CD4-positive, alpha-beta T cell treated with Interleukin-6 for 4 hours (primary cell): ENCODE measurements around the gene C12orf57.

ENCODE experiments used
- DNase-seq: peaks from one replicate; pipeline ENCODE4 v3.0.0-alpha.2; 2020; ENCODE audit warnings: mixed read lengths

Gene C12orf57

DNA sequence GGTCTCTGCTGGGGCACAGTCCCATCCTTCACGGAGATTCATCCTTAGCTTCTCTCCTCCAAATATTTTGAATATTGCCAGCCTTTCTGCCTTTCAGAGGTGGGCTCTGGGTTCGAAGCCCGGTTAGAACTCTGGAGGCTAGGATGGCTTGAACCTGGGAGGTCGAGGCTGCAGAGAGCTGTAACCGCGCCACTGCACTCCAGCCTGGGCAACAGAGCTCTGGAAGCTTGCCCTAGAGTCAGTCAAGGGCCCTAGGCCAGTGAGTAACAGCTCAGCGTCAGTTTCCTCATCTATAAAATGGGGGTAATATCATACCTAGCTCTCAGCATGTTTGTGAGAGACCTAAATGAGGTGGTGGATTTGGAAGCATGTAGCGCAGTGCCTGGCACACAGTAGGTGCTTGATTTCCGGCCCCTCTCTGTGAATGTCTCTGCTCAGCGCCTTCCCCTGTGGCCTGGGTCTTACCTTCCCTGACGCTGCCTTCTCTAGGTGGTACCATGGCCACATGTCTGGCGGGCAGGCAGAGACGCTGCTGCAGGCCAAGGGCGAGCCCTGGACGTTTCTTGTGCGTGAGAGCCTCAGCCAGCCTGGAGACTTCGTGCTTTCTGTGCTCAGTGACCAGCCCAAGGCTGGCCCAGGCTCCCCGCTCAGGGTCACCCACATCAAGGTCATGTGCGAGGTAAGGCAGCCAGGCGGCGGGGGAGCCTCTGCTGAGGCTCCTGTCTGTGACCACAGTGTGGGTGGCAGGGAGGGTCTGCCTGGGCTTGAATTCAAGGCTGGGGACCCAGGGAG, 10.7 kb downstream of the C12orf57 start:
- no peak for DNase-seq

DNA sequence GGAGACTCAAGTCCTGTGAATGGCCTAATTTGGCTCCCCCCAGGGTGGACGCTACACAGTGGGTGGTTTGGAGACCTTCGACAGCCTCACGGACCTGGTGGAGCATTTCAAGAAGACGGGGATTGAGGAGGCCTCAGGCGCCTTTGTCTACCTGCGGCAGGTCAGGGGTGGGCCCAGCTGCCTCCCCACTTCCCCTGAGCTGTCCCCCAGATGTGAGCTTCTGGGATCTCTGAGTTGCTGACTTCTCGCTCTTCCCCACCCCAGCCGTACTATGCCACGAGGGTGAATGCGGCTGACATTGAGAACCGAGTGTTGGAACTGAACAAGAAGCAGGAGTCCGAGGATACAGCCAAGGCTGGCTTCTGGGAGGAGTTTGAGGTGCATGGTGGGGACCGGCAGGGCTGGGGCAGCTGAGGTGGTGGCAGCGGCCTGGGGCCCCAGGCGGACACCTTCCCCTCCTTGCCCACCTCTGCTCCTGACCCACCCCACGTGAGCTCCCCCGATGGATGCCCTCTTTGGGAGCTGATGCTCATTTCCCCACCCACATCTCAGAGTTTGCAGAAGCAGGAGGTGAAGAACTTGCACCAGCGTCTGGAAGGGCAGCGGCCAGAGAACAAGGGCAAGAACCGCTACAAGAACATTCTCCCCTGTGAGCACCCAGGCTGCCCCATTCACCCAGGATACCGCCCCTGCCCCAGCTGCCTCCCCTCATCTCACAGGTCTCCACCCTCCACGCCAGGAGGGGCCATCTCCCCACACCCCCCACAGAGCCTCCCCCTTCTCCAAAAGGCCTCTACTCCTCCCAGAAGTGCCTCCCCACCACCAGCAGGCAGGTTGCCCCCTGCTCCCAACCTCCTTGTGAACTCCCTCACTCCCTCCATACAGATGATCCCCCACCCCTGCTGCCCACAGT, 11.5 kb downstream of the C12orf57 start:
- DNase-seq, result no peak

DNA sequence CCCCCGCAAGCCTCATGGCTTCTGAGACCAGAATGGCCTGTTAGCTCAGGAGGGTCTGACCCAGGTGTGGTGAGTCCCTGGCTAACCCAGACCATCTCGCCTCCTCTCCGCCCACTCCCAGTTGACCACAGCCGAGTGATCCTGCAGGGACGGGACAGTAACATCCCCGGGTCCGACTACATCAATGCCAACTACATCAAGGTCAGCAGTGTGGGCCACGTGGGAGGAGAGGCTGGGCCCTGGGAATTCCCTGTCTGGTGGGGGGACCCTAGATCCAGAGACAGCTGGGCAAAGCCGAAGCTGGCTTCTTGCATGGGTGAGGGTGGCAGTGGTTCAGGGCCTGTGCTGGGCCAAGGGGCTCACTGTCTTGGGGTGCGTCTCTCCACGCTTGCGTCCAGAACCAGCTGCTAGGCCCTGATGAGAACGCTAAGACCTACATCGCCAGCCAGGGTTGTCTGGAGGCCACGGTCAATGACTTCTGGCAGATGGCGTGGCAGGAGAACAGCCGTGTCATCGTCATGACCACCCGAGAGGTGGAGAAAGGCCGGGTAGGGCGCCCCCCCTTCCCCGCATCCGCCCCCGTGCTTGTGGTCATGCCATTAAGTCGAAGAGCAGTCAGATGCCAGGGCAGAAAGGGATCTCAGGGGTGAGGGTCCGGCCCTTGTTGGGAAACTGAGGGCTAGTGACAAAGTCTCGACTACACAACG, 12.4 kb downstream of the C12orf57 start:
- DNase-seq, result no peak

DNA sequence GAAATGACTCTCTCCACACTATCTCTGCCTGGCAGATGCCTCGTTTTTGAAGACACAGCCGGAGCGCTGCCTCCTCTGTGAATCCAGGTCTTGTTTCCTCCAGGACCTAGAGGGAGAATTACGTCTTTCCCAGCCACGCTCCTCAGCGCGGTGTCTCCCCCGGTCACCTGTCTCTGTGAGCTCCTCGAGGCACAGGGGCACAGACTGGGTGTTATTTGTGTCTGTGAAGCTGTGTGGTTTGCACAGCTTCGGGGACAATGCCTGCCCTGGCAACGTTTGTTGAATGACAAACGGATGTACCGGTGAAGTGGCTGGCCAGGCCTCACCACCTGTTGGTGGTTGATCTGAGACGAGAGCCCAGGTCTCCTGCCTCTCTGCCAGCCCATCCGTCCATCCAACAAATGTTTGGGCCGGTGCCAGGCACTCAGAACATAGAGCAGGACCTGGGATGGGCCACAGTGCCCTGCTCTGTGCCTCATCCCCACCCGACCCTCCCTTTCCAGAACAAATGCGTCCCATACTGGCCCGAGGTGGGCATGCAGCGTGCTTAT, 13.4 kb downstream of the C12orf57 start:
- DNase-seq, result peak; percentile 37

DNA sequence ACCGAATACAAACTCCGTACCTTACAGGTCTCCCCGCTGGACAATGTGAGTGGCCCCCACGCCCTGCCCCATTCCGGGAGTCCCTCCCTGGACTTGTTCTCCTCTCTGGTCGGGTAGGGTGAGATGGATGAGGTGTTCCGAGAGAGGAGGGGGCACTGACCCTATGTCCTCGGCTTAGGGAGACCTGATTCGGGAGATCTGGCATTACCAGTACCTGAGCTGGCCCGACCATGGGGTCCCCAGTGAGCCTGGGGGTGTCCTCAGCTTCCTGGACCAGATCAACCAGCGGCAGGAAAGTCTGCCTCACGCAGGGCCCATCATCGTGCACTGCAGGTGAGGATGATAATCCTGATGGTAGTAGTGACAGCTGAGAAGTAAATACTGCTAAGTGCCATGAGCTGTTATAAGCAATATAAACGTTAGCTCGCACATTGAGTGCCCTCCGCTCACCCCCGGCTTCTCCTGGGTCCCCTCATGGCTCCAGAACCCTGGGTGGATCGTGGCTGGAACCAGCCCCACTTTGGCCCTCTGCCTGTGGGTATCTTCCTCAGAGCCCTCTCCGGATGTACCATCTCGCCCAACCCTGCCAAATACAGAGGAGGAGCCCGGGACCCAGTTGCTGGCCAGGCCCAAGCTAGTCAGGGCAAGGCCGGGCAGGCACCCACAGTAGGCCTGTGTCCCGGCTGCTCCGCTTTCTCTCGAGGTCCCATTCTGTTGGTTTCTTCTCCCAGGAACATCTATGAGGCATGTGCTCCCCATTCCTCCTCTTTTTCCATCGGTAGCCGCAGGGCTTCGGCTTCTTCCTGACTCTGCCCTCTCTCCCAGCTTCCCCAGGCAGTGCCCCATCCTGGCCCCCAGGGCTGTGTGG, 14.2 kb downstream of the C12orf57 start:
- no peak for DNase-seq

DNA sequence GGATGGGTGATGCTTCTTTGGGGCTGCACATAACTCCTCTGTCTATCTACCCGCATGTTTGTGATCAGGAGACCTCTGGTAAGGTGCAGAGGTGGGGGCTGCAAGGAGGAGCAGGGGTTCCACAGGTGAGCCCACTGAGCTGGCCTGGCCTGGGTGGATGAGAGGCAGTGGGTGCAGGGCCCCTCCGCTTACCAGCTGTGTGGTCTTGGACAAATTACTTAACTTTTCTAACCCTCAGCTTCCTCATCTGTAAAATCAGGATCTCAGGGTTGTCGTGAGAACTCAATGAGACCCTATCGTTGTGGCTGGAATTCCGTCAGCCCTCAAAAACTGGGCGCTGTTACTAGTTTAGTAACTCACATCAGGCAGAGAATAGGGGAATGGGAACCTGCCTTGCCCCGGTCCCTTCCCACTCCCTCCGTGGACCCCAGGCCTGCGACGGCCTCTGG, 14.8 kb downstream of the C12orf57 start:
- DNase-seq, result no peak

DNA sequence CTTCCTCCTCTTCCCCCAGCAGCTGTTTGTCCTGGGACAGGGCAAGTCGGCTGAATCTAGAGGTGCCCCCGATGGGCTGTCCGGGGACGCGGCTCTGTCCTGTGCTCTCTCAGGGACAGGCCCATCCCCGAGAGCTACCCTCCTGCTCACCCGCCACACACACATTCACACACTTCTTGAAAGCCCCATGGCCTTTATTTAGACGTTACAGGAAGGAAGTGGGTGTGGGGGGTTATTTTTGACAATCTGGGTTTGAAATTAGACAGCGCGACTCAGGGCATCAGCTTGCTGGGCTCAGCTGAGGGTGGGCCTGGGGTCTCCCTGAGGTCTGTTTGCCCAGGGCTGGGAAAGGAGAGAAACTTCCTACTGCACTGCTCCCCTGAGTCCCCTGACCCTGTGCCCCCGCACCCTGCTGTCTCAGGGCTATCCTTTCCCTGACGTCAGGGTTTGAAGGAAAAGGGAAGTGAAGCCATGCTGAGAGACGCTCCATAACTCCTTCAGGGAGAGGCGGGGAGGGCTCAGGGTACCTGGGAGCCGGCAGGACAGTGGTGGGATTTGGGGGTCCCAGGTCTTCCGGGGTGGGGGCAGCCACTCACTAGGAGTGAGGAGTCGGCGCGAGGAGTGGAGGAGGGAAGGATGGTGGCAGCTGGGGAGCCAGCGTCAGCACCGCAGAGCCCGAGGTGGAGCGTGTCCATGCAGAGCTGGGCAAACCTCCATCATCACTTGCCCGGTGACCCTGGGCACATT, 15.4 kb downstream of the C12orf57 start:
- peak; percentile 77 for DNase-seq

DNA sequence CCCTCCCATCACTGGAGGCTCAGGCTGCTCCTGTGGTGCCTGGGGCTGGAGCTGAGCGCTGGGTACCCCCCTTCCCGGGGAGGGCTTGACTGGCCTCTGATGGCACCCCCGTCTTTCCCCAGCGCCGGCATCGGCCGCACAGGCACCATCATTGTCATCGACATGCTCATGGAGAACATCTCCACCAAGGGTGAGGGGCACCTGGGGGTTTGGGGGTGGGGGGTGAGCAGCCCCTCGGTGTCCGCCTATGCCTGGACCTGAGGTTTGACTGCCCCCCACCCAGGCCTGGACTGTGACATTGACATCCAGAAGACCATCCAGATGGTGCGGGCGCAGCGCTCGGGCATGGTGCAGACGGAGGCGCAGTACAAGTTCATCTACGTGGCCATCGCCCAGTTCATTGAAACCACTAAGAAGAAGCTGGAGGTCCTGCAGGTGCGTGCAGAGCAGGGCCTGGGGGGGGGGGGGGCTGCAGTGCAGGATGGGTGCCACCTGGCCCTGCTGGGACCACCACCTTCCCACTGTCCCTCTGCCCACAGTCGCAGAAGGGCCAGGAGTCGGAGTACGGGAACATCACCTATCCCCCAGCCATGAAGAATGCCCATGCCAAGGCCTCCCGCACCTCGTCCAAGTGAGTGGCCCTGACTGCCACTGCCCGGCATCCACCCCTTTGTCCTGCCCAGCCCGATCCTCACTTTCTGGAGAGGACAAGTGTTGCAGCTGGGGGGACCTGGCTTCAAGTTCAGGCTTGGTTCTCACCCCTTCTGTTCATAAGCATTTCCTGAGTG, 16.2 kb downstream of the C12orf57 start:
- no peak for DNase-seq

DNA sequence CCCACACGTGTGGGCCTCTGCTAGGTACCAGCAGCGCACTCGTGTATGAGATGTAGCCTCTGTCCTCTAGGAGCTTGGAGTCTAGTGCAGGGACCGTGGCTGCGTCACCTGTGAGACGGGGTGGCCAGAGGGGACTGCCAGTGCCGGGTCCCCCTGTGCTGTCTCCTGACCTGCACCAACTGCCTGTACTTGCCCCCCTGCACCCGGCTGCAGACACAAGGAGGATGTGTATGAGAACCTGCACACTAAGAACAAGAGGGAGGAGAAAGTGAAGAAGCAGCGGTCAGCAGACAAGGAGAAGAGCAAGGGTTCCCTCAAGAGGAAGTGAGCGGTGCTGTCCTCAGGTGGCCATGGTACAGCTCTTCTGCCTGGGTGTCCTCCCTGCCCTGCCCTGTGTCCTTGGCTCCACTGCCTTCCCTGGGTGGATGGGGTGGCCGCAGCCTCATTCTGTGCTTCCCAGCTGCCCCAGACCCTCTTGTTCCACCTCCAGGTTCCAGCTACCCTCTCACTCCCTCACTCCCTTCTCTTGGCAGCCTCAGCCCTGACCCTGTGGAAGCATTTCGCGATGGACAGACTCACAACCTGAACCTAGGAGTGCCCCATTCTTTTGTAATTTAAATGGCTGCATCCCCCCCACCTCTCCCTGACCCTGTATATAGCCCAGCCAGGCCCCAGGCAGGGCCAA, 16.9 kb downstream of the C12orf57 start:
- DNase-seq, result no peak

DNA sequence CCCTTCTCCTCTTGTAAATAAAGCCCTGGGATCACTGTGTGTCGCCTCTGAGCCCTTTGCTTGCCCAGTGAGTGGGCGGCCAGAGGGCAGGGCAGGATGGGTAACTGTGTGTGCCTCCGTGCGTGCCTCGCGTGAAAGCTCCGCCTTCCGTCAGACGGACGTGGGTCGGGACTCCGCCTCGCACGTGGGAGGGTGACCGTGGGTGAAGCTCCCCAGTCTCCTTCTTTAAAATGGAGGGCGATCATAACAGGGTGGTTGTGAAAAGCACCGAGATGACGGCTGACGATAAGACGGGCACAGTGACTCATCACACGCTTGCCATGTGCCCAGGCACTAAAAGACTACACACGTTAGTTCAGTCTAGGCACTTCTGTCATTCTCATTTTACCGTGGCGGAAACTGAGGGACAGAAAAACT, 17.5 kb downstream of the C12orf57 start:
- peak; percentile 95 for DNase-seq

DNA sequence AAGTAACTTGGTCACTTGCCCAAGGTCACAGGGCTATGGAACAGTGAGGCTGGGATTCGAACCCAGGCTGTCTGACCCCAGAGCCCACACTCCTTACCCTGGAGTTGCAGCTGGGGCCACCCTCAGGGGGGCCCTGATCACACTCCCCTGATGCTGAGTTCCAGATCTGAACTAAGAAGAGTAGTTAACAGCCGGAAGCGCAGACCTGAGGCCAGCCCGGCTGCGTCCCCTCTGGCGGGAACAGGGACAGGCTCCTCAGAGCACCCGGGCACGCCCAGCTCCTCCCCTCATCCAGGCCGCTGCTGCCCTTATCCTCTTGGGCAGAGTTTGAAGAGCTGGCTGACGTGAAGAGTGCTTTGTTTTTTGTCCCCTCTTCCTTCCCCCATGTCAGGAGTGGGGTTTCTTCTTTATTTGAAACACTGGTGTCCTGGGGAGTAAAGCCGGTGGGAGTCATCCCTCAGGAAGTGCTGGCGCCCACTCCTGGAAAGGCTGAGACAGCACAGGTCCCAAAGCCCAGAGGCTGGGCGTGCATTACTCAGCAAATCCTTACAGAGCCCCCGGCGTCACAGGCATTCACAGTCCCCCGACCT, 18.0 kb downstream of the C12orf57 start:
- DNase-seq, result peak; percentile 57

DNA sequence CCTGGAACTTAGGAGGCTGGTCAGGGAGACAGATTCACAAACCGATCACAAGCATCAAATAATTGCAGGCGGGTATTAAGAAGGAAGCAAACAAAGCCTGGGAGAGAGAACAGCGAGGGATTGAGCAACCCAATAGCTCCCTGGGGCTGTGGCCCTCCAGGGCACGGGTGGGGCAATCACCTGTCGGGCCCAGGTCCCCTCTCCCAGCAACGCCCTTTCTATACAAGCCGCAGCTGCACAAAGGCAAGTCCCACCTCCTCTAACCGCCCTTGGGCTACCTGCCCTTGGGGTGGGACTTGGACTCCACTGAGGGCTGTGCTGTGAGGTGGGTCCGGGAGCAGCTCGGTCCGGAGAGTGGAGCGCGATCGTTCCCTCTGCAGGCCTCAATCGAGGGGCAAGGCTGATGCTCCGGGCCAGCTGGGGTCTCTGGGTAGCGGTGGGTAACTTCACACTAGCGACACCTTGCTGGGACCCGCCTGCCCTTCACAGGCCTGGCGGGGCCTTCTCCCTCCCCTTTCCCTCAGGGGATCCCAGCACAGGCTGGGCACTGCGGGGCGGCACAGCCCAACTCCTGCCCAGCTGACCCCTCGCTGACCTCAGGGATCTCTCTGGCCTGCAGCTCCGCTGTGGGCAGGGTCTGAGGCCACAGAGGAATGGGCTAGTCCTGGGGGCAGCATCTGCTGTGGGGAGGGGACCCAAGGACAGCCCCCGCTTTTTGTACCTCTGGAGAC, 18.6 kb downstream of the C12orf57 start:
- DNase-seq, result no peak

DNA sequence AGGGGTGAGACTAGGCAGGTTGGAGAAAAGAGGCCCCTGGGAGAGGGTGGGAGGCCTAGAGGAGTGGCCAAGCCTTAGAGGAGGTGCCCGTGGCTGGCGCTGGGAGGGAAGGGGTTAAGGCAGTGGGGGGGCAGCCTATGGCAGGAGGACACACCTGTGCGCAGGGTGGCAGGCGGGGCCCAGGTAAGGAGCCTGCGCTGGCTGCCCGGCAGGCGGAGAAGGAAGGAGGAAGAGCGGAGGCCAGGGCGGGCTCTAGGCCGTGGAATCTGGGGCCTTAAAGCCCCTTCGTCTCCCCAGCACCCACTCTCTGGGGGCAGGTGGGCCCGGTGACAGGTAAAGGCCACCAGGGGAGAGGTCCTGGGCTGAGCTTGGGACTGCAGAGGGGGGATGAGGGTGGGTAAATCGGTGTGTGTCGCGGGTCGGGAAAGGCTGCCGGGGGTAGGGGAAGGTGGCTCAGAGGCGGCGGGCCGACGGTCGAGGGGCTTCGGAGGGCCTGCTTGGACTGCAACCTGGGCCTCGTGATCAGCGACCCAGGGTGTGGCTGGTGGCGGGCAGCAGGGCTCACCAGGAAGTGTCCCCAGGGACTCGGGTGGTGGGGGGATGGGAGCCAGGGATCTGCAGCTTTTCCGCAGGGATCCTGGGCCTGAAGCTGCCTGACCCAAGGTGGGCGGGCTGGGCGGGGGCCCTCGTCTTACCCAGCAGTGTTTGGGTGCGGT, 19.4 kb downstream of the C12orf57 start:
- no peak for DNase-seq

DNA sequence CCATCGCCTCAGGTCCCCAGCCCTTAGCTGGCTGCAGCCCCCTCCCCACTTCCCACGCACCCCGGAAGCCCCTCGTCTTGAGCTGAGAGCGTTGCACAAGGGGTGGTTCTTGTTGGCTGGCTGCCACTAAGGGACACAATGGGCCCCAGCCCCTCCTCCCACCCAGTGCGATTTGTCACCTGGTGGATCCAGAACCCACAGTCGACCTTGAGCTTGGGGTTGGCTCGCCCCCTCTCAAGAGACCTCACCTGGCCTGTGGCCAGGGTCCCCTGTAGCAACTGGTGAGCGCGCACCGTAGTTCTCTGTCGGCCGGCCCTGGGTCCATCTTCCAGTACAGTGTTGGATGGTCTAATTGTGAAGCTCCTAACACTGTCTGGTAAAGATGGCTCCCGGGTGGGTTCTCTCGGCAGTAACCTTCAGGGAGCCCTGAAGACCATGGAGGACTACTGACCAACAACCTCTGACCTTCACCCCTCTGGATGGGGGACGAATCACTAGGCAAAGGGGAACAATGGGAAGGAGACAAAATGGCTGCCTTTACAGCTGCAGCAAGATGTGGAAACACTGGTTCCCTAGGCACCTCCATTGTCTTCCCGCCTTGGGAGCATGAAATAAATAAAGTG, 20.1 kb downstream of the C12orf57 start:
- no peak for DNase-seq

DNA sequence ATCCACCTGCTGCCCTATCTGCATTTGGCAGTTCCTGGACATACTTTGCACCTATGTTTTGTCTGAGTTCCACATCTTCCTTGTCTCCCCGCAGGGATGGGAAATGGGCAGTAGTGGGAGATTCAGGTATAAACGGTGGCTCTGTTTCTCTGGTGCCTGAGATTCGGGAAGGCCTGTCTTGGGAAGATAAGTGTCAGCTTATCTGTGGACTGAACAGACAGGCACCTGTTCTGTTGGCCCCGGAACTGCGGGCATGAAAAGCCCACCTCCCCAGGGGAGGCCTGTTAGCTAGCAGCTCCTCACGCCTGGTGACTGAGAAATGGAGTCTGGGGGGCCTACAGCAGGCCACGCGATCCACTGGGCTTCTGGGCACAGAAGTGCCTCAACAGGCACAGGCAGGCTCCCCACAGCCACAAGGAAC, 20.8 kb downstream of the C12orf57 start:
- DNase-seq, result no peak

DNA sequence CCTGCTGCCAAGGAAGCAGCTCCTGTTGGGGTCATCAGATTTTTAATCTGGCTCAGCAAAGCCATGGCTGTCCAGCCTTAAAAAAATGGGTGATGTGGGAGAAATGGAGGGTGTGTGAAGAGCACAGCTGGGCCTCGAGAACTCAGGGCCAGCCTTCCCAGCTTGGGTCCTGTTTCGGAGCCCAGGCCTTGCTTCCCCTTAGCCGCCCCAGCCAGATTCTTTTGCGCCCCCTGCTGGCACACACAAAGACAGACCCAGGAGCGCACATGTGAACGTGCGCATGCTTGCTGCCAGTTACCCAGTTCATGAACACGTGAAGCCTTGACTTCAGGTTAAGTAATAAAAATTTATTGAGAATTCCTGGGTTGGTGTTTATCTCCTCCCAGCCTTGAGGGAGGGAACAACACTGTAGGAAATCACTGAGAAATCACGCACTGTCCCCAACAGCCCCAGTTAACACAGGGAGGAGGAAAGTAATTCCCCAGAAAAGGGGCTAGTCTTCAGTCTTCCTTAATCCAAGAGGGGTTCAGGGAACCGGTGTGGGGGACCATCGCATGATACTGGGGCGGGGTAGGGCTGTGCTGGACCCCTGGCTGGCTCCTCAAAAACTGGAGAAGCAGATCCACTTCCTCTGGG, 21.3 kb downstream of the C12orf57 start:
- peak; percentile 94 for DNase-seq

DNA sequence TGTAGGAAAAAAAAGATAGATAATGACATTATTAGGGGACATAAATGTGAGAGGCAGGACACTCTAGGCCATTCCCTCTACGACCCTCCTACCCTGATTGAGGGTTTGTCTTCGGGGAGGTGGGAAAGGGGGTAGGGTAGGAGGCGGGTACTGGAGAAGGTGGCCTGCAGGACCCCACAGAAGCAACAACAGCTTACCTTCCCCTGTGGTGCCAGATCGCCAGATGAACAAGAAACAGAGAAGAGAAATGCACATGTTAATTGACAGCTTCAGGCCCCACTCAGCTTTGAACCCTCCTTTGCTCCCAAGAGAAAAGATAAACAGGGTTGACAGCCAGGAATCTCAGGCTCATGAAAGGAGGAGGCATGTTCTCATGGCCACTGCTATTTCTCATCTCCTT, 21.9 kb downstream of the C12orf57 start:
- no peak for DNase-seq
